Brain pericyte (primary cell): ENCODE results near the gene AMN1.

Source experiments
- DNase-seq: peaks from one replicate; pipeline ENCODE4 v3.0.0-alpha.2; 2012; ENCODE audit warnings: low read depth, low spot score

Gene AMN1

DNA sequence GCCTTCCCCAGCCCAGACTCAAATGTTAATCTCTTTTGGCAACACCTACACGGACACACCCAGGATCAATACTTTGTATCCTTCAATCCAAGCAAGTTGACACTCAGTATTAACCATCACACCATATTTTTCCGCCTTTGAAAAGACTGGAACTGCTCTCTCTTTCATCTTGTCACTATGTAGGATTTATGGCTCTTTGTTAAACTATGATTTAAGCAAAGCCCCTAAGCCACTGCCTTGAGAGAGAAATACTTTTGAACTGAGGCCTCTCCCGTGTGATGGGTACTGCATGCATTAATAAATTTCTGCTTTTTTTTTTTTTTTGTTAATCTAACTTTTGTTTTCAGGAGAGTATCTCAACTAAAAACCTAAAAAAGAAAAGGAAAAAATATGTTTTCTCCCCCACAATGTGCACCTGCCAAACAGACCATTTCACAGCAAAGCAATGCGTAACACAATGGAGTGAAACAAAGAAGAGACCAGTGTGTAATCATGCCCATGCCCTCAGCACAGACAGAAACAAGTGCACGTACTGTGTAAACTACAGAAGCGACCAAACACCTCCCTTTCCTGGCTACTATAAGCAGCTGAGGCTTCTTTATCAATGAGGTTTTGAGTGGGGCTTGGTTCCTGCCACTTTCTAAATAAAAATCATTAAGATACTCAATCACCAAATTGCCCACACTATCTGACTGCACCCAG is 97.6 kb downstream of the AMN1 start:
- no peak for DNase-seq

DNA sequence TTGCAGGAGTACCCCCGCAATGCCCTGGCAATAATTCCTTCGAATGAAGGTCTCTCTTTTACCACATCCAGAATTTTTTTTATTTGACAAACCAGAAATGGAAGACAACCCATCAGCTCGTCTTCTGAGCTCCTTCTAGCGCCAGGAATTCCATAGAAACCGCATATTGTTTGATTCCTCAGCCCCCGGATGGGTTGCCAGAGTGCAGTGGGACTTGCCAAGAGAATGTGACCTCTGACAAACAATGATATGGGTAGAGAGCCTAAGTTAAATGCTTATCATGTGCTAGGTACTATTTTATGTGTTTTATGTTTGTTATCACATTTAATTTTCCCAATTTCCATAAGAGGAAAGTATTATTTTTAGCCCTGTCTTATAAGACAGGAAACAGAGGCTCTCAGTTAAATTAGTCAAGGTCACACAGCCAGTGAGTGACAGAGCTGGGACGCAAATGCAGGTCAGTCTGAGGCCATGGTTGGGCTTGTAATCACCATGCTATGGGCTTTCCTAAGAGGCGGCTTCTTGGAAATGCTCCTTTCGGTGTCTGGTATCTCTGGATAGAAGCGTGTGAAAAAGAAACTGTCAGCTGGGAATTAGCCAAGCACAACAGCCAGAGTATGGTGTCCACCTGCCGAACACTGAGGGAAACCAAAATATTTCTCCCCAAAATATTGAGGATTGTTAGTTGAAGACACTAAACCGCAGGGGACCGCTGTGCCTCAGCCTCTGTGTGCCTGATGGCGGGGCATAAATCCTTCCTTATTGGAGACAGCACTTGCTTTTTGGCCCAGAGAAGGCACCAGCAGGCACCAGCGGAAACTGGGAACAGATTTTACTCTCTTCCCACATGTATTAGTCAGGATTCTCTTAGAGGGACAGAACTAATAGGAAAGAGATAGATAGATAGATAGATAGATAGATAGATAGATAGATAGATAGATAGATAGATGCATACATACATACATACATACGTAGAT is 98.8 kb downstream of the AMN1 start:
- DNase-seq: peak; percentile 8

DNA sequence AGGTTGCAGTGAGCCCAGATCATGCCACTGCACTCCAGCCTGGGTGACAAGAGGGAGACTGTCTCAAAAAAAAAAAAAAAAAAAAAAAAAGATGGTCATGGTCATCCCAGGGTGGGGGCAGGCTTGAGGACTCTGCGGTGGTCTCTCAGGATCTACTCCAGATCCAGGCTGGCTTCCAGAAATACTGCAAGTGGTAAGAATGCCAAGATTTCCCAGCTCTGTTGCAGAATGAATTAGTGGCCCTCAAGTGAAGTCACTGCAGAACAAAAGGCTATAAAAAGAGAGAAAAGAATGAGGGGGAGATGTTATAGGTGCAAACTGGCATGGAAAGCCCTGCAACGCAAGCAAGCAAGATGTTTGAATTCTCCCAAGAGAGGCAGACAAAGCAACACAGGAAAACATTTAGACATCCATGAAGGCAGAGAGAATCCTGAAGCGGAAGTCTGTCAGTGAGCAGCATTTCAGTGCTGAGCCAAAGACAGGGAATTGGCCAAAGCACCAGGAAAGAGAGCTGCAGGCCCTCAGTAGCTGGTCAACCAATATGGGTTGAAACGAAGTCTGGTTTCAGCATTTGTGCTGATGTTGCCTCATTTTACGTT is 101.3 kb downstream of the AMN1 start:
- no peak for DNase-seq

DNA sequence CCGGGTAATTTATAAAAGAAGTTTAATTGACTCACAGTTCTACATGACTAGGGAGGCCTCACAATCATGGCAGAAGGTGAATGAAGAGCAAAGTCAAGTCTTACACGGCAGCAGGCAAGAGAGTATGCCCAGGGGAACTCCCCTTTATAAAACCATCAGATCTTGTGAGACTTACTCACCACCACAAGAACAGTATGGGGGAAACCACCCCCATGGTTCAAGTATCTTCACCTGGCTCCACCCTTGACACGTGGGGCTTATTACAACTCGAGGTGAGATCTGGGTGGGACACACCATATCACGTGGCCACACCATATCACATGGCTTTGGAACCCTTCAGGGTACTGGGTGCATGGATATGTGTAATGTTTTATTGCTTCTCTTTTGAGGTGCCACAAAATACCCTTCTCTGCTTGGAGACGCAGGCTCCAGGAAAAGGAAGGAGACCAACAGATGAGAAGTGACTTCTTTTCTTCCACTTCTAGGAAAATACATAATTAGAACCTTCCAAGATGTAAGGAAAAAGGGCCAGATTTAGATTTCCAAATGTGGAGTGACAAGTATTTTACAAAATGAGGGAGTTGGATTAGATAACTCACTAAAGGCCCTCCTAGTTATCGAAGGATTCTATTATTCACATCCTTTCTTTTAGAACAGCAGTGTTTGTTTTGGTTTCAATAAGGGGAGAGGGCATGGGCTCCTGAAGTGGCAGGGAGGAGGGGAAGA is 102.4 kb downstream of the AMN1 start:
- no peak for DNase-seq

DNA sequence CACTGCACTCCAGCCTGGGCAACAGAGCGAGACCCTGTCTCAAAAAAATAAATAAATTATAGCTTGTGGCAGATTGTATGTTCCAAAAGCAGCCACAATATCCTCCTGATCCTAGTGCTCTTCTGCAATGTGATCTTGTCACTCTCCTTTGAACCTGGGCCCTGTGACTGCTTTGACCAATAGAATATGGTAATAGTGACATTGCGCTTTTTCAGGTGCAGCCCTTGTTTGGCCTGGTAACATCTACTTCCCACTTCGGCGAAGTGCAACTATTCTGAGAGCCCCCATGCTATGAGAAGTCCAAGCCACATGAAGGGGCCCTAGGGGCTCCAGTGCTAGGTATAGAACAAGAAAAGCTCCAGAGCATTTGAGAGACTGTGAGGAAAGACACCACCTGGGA is 106.8 kb downstream of the AMN1 start:
- DNase-seq: no peak
